NOMO-1 treated with DMSO at 0.1 percent for 48 hours (cell line): ENCODE data around the gene COL19A1.
"Not testable (repeated sequence)": the region's sequence is repeated elsewhere in the genome, so short reads cannot be mapped to it uniquely, and the experiment has no call there.

ENCODE experiments used
- DNase-seq: peaks from one replicate; lab custom pipeline; 2025; ENCODE audit not compliant: unreplicated experiment; lab: John Stamatoyannopoulos, UW

Gene COL19A1

GRCh38 chr6:69895396-69895795 lies 29.0 kb downstream of the COL19A1 start:
- no peak for DNase-seq

GRCh38 chr6:69900869-69901268 lies 34.5 kb downstream of the COL19A1 start:
- no peak for DNase-seq

GRCh38 chr6:69901361-69901760 lies 35.0 kb downstream of the COL19A1 start:
- DNase-seq, result no peak

GRCh38 chr6:69907981-69908498 lies 41.7 kb downstream of the COL19A1 start:
- DNase-seq, result no peak

- no peak for DNase-seq
Observed at GRCh38 chr6:69913361-69913760, 47.0 kb downstream of the COL19A1 start.

GRCh38 chr6:69914015-69914485 lies 47.7 kb downstream of the COL19A1 start:
- no peak for DNase-seq

- DNase-seq, result no peak
Observed at GRCh38 chr6:69915346-69915745, 49.0 kb downstream of the COL19A1 start.

- DNase-seq, result peak; percentile 33
Observed at GRCh38 chr6:69917834-69918233, 51.5 kb downstream of the COL19A1 start.

- no peak for DNase-seq
Observed at GRCh38 chr6:69918813-69919475, 52.6 kb downstream of the COL19A1 start.

GRCh38 chr6:69921066-69921465 lies 54.7 kb downstream of the COL19A1 start:
- DNase-seq, result not testable (repeated sequence)

GRCh38 chr6:69921611-69922010 lies 55.3 kb downstream of the COL19A1 start:
- not testable (repeated sequence) for DNase-seq

- no peak for DNase-seq
Observed at GRCh38 chr6:69926745-69927144, 60.4 kb downstream of the COL19A1 start.

GRCh38 chr6:69933239-69933638 lies 66.9 kb downstream of the COL19A1 start:
- no peak for DNase-seq

GRCh38 chr6:69935079-69935478 lies 68.7 kb downstream of the COL19A1 start:
- DNase-seq, result no peak

- DNase-seq, result no peak
Observed at GRCh38 chr6:69936674-69937363, 70.5 kb downstream of the COL19A1 start.

- no peak for DNase-seq
Observed at GRCh38 chr6:69937402-69938136, 71.2 kb downstream of the COL19A1 start.

GRCh38 chr6:69942485-69942884 lies 76.1 kb downstream of the COL19A1 start:
- no peak for DNase-seq

GRCh38 chr6:69945192-69945591 lies 78.8 kb downstream of the COL19A1 start:
- DNase-seq, result no peak

- no peak for DNase-seq
Observed at GRCh38 chr6:69948479-69949114, 82.2 kb downstream of the COL19A1 start.

- no peak for DNase-seq
Observed at GRCh38 chr6:69953491-69953890, 87.1 kb downstream of the COL19A1 start.

- no peak for DNase-seq
Observed at GRCh38 chr6:69954733-69955132, 88.4 kb downstream of the COL19A1 start.
